HT-29 (cell line): Measurements from ENCODE around the gene TMF1. TPM values are rescaled to one million over a fixed set of nuclear protein-coding genes. Genes with fewer than 3 reads are reported as not detected.

Source experiments
- DNase-seq: peaks from one replicate; pipeline ENCODE4 v3.0.0-alpha.2; 2015; ENCODE audit warnings: low spot score
- small RNA-seq: library from RNA; depleted of rRNA; stranded (forward); fragments of <200 nt; gene quantifications from one replicate; pipeline ENCODE3, GENCODE V24; 2014
- total RNA-seq: library from RNA; depleted of rRNA; stranded (reverse); fragments of >200 nt; shearing (Covaris generic); gene quantifications from 2 replicates; pipeline ENCODE4 v1.2.3, GENCODE V29; 2014; rRNA removed

TMF1 gene
- total RNA-seq, 1 experiment from 2014 or later, result 9.9 TPM

- no peak for DNase-seq
Observed at GRCh38 chr3:68977486-68978167, 74.5 kb downstream of the TMF1 start.

GRCh38 chr3:68974711-68975110 lies 77.4 kb downstream of the TMF1 start:
- DNase-seq, result no peak

GRCh38 chr3:68973639-68974038 lies 78.5 kb downstream of the TMF1 start:
- DNase-seq, result no peak

- peak; percentile 61 for DNase-seq
Observed at GRCh38 chr3:68972358-68972979, 79.7 kb downstream of the TMF1 start.

Small RNAs within 50 kb of the gene (small RNA-seq; reads per million reads assigned to genes)
- gene MIR3136, result not detected

Other genes with a start within 250 kb of the TMF1 start
- gene TAFA4, start 119.8 kb downstream of the TMF1 start, total RNA-seq, result not detected in 2 replicates
- gene EOGT, start 38.6 kb downstream of the TMF1 start, total RNA-seq, result 5.4 and 6.6 TPM in 2 replicates
- 30.5 and 34.4 TPM in 2 replicates for gene UBA3, start 28.0 kb upstream of the TMF1 start, total RNA-seq
- gene ARL6IP5, start 32.6 kb upstream of the TMF1 start, total RNA-seq, result 29.9 and 46.3 TPM in 2 replicates
- 0.10 and 0.15 TPM in 2 replicates for gene LMOD3, start 70.3 kb upstream of the TMF1 start, total RNA-seq